HG03103 (cell line): Measurements from ENCODE around the gene MRS2.
"Not testable (repeated sequence)": the region's sequence is repeated elsewhere in the genome, so short reads cannot be mapped to it uniquely, and the experiment has no call there.

Source experiments
- ATAC-seq: cut with Tn5 transposase; IDR thresholded peaks from one replicate; pipeline ENCODE4 v1.9.1; 2021; ENCODE audit warnings: low read depth; ENCODE audit not compliant: unreplicated experiment

MRS2 gene

DNA sequence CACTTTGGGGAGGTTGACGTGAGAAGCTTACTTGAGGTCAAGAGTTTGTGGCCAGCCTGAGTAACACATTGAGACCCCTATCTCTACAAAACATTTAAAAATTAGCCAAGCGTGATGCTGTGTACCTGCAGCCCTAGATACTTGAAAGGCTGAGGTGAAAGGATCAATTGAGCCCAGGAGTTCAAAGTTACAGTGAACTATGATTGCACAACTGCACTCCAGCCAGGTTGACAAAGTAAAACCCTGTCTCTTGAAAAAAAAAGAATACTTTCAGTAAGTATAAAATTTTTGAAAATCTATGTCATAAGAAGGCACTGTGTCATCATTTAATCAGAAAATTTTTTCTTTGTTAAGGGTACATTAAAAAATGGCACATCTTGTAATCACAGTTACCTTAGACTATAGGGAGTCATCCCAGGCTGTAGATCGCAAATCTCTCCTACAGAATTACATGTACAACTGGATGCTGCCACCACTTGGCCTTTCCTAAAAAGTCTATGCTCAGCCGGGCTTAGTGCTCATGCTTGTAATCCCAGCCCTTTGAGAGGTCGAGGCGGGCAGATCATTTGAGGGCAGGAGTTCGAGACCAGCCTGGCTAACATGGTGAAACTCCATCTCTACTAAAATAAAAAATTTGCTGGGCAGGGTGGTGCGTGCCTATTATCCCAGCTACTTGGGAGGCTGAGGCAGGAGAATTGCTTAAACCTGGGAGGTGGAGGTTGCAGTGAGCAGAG lies 17.0 kb upstream of the MRS2 start:
- no peak for ATAC-seq

DNA sequence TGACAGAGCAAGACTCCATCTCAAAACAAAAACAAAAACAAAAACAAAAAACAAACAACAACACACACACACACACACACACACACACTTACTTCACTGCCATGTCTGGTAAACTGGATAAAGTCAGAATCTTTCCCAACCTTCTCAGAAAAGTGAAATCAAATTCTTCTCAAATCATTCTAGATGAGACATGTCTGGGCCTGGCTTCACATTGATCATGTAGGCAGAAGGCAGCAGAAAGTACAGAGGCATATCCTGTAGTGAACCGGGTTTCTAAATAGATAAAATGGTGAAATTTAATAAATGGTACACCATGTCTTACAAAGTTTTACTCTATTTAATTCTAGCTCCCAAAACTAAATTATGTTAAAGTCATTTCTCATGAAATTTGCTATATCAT lies 14.9 kb upstream of the MRS2 start:
- no peak for ATAC-seq

DNA sequence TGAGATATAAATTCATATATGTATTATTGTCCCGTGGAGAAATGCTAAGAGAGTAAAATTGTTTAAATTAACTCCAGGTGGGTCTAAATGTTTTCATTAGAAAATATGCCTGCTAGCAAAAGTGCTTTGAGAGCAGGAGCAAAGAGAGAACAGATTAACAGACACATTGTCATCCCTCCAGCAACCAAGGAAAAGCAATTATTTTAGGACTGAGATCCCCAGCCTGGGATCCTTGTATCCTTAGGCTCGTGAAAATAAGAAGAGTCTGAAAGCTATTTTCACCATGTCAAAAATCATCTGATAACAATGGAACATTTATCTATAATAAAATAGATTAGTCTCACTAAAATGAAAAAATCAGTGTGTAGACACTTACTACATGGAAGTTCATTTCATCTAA lies 11.5 kb upstream of the MRS2 start:
- no peak for ATAC-seq

DNA sequence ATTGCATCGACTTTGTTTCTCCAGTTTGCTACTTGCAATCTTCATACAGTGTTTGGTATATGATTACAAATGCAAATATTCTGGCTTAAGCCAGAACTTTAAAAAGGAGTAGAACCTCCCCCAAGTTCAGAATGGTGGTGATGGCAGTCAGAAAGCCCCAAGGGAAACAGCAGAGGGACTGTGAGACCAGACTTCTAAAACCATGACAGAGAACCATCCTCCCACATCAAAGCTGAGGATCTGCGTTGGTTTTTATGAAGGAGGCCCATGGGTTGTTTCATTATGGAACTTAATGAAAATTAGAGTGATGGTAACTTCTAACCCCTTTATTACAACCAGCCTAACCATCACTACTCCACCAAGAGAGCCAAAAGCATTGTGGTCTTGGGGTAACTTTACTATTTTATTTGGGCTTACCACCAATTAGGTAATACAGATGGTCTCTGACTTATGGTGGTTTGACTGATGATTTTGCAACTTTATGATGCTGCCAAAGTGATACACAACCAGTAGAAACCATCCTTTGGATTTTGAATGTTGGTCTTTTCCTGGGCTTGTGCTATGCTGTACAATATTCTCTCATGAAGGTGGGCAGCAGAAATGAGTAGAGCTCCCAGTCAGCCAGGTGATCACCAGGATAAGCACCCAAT lies 10.9 kb upstream of the MRS2 start:
- peak; percentile 66 for ATAC-seq

DNA sequence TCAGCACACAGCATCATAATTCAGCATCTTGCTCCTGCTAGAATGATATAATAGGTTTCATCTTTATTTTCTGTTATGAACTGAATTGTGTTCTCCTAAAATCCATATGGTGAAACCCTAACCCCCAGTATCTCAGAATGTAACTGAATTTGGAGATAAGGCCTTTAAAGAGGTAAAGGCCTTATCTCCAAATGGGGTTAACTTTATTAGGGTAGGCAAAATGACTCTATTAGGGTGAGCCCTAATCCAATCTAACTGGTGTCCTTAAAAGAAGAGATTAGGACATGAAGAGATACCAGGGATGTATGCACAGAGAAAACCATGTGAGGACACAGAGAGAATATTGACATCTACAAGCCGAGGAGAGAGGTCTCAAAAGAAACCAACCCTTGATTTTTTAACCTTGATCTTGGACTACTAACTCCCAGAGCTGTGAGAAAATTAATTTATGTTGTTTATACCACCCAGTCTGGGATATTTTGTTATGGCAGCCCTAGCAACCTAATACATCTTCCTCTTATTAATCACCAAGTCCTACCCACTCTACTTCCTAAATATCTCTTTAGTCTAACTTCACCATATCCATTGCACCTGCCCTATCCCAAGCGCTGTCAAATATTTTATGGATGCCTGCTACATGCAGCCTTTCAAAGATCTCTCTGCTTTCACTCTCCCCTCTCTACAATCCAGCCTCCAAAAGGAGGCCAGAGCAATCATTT lies 8.5 kb upstream of the MRS2 start:
- no peak for ATAC-seq

DNA sequence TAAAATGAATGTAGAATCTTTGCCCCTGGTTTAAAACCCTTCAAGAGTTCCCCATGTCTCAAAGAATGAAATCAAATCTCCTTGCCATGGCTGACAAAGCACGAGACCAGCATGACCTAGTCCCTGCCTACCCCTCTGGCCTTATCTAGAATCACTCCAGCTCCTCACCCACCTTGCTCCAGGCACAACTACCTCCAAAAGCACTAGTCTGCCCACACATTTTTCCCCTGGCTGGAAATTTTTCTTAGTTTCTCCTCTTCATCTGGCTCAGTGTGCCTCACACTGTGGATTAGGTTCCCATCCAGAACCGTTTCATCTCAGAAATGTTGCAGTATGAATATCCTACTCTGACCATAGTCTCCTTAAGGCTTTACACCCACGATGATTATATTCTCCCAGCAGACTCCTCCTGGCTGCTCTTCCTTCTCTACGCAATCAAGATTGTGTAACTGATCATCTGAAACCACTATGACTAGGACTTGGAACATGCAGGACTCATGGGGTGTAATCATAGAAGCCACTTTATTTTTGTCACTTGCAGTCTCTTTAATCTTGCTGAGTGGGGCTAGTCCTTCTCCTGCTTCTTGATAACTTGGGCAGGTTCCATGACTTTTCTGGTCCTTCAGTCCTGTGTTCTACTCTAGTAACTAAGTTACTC lies 7.8 kb upstream of the MRS2 start:
- no peak for ATAC-seq

DNA sequence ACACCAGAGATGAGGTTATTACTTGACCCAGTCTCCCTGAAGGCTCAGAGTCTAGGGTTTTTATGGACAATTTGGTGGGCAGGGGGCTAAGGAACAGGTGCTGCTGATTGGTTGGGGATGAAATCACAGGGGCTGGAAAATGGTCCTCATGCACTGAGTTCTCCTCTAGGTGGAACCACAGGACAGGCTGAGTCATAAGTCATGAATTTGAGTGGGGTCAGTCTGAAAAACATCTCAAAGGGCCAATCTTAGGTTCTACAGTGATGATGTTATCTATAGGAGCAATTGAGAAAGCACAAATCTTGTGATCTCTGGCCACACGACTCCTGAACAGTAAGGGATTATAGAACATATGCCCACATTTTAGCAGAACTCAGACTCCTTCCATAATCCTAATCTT lies 5.9 kb upstream of the MRS2 start:
- ATAC-seq: no peak

DNA sequence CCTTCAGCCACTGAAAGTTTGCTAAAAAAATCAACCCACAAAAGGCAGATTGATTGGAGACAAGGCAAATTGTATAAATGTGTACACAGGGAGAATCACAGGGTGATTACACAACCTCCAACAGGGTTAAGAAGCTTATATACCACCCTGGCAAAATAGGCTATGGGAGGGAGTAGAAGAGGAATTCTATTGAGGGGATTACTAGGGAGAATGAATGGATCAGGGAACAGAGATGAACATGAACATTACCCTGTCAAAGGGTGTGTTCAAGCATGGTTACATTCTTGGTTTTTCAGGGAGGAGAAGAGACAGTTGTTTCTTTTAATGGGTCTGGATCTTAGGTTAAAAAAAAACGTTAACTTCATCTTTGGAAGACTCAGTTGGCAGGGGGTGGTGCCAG lies 5.1 kb upstream of the MRS2 start:
- ATAC-seq: no peak

DNA sequence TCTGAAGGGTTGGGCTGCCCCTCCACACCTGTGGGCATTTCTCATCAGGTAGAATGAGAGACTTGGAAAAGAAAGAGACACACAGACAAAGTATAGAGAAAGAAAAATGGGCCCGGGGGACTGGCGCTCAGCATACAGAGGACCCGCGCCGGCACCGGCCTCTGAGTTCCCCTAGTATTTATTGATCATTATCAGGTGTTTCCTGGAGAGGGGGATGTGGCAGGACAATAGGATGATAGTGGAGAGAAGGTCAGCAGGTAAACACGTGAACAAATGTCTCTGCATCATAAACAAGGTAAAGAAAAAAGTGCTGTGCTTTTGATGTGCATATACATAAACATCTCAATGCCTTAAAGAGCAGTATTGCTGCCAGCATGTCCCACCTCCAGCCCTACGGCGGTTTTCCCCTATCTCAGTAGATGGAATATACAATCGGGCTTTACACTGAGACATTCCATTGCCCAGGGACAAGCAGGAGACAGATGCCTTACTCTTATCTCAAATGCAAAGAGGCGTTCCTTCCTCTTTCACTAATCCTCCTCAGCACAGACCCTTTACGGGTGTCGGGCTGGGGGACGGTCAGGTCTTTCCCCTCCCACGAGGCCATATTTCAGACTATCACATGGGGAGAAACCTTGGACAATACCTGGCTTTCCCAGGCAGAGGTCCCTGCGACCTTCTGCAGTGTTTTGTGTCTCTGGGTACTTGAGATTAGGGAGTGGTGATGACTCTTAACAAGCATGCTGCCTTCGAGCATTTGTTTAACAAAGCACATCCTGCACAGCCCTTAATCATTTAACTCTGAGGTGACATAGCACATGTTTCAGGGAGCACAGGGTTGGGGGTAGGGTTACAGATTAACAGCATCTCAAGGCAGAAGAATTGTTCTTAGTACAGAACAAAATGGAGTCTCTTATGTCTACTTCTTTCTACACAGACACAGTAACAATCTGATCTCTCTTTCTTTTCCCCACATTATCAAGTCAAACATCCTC lies 2.4 kb upstream of the MRS2 start:
- ATAC-seq: not testable (repeated sequence)

DNA sequence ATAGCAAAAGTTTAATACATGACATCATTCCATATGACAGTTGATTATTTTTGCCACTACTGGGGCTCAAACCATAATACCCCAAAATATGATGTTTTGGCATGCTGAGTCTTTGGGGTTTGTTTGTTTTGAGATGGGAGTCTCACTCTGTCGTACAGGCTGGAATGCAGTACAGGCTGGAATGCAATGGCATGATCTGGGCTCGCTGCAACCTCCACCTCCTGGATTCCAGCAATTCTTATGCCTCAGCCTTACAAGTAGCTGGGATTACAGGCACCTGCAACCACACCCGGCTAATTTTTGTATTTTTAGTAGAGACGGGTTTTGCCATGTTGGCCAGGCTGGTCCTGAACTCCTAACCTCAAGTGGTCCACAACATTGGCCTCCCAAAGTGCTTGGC lies 1.3 kb upstream of the MRS2 start:
- no peak for ATAC-seq

DNA sequence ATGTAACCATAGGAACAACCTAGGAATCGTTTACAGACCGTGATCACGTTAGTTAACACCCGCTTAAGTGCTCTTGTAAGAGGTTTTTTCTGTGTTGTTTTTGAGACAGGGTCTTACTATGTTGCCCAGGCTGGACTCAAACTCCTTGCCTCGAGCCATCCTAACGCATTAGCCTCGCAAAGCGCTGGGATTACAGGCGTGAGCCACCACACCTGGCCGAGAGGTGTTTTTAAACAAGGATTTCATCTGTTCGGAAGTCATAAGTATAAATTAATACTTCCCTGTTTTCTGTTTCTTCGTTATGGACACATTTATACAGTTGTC lies 727 bp downstream of the MRS2 start:
- no peak for ATAC-seq

DNA sequence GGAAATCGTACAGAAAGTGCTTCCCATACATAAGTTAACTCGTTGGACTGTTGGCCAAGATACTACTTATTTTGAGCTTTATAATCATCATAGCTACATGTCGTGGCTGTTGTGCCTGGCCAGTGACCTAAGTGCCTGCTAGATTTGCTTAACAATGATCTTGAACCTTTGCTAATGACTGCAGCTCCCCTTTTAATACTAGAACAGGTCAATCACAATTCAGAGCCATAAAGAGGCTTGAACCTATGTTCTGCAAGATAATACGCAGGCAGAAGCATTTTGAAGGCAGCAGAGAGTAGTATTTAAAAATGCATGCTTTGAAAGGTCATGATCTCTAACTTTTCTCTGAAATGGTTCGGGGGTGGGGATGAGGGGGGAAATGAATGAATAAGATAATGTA lies 2.5 kb downstream of the MRS2 start:
- ATAC-seq: no peak

DNA sequence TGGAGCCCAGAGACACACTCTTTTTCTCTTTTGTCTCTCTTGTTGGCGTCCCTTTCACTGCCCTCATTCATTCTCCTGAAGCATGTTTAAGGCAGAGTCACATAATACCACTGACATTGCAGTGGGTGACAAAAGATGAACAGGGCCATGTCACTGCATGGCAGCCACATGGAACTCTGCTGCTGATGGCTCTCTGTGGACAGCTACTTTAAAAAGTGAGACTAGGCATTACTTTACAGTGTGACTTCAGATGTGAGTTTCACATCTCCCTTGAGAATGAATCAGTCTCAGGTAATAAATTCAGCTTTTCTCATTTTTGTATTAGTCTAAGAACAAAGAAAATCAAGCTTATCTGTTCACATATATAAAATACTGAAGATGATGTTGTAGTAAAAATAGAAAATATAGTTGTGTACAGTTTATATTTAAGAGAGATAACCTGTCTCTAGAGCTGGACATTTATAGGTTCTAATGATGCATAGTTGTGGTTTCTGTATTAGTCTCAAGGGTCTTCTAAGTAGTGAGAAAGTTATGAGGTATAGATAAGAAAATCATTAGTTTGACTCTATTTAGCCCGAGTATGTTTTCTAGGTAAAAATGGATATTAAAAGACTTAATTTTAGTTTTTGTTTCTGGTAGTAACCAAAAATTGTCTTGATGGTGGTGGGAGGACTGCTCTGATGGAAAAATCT lies 6.1 kb downstream of the MRS2 start:
- peak; percentile 86 for ATAC-seq

DNA sequence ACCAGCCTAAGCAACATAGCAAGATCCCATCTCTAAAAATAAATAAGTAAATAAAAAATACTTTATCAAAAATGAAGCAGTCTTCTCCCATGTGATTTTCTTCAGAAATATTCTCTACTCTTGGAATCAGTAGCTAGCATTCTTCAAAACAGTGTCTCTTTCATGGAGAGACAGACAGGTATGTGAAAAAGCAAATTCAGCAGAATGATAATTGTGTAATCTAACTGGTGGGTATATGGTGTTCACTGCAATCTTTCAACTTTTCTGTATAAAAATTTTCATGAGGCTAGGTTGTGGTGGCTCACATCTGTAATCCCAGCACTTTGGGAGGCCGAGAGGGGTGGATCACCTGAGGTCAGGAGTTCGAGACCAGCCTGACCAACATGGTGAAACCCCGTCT lies 7.9 kb downstream of the MRS2 start:
- ATAC-seq: no peak

DNA sequence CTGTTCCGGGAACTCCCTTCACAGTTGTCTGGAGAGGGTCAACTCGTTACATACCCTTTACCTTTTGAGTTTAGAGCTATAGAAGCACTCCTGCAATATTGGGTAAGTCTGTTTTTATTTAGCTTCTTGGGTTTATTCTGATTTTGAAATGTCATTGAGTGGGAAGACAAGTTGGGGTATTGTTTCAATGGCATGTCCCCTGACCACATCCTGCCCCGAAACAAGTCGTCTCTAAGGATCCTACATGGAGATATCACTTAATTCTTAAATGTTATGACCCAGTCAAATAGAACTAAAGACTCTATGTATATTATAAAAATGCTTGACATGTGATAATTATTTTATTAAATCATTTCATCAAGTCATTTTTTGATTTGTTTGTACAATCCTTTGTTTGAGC lies 9.6 kb downstream of the MRS2 start:
- ATAC-seq: no peak

DNA sequence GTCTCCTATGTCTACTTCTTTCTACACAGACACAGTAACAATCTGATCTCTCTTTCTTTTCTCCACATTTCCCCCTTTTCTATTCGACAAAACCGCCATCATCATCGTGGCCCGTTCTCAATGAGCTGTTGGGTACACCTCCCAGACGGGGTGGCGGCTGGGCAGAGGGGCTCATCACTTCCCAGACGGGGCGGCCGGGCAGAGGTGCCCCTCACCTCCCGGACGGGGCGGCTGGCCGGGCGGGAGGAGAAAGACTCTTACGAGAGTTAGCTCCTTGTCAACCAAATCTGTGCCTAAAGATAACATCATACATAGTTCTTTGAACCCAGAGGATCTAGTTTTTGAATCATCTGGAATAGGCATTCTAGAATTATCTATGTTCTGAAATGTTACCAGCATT lies 11.8 kb downstream of the MRS2 start:
- ATAC-seq: not testable (repeated sequence)

DNA sequence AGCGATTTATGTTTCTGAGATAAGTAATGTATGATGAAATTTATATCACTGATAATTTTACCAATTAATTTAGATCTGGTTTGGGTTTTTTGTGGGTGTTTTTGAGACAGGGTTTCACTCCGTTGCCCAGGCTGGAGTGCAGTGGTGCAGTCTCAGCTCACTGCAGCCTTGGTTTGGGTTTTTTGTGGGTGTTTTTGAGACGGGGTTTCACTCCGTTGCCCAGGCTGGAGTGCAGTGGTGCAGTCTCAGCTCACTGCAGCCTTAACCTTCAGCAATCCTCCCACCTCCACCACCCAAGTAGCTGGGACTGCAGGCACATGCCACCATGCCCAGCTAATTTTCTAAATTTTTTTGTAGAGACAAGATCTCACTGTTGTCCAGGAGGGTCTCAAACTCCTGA lies 13.0 kb downstream of the MRS2 start:
- ATAC-seq: peak; percentile 75

DNA sequence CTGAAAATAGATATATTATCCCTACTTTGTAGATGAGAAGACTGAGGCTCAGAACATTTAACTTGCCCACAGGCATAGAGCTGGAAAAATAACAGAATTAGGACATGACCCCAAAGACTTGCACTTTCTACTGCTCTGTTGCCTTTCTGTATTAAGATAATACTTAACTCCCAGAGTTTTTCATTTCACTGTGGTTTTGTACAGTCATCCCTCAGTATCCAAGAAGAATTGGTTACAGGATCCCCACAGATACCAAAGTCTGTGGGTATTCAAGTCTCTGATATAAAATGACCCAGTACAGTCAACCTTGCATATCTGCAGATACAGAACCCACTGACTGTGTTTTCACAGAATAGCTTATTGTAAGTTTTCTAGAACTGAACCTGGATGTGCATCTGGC lies 16.8 kb downstream of the MRS2 start:
- ATAC-seq: no peak

DNA sequence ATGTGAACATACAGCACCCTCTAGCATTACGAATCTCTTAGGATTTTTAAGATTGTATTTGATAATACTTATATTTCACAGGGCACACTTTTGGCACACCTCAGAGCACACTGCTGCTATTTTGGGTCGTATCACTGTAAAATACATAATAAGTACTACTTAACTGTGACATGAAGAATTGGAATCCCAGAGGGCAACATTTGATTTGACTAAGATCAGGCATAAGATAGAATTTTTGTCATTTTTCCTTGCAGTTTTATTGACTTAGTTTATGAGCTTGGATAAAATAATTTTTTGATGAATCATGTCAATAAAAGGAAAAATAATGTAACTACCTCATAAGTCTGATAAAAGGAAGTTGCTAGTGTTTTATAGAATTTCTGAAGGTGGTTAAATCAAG lies 22.4 kb downstream of the MRS2 start:
- ATAC-seq: no peak
